ENCODE results near the gene SPAG16. TPM values are rescaled to one million over a fixed set of nuclear protein-coding genes. Genes with fewer than 3 reads are reported as not detected.
A peak's percentile ranks its signal among the peaks of the same experiment; 100 is the strongest.

The SPAG16 gene
- total RNA-seq, 6 experiments from 2014 or later: 15.4 to 20.0 (median 17.5) TPM

DNA sequence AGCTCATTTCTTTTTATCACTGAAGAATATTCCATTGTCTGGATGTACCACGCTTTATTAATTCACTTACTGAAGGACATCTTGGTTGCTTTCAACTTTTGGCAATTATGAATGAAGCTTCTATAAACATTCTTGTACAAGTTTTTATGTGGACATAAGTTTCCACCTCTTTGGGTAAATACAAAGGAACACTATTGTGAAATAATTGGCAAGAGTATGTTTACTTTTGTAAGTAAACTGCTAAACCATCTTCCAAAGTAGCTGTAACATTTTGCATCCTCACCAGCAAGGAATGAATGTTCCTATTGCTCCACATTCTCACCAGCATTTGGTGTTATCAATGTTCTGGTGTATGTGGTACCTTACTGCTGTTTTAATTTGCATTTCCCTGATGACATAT is 1110.8 kb downstream of the SPAG16 start:
- Mint-ChIP-seq H3K27ac (no peak overlapping the region), H3K4me1 (ENCODE audit: low read depth) (no peaks in the 10 kb centered on the region), H3K4me3 (no peak overlapping the region), H3K9me3 (no peaks in the 10 kb centered on the region), H3K36me3 (ENCODE audit: low read depth) (no peaks in the 10 kb centered on the region), H3K27me3 (ENCODE audit: insufficient read depth) (no peaks in the 10 kb centered on the region; the same call in 1 of the 2 replicates)
- no peak for DNase-seq
- TF ChIP-seq, protein P1, sequence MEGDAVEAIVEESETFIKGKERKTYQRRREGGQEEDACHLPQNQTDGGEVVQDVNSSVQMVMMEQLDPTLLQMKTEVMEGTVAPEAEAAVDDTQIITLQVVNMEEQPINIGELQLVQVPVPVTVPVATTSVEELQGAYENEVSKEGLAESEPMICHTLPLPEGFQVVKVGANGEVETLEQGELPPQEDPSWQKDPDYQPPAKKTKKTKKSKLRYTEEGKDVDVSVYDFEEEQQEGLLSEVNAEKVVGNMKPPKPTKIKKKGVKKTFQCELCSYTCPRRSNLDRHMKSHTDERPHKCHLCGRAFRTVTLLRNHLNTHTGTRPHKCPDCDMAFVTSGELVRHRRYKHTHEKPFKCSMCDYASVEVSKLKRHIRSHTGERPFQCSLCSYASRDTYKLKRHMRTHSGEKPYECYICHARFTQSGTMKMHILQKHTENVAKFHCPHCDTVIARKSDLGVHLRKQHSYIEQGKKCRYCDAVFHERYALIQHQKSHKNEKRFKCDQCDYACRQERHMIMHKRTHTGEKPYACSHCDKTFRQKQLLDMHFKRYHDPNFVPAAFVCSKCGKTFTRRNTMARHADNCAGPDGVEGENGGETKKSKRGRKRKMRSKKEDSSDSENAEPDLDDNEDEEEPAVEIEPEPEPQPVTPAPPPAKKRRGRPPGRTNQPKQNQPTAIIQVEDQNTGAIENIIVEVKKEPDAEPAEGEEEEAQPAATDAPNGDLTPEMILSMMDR (IDR thresholded peaks at IDR 0.05): no peak

GRCh38 chr2:214401580-214401979 is 1117.3 kb downstream of the SPAG16 start:
- Mint-ChIP-seq H3K27ac (no peak overlapping the region), H3K4me1 (ENCODE audit: low read depth) (no peaks in the 10 kb centered on the region), H3K9me3 (no peaks in the 10 kb centered on the region), H3K4me3 (no peak overlapping the region), H3K36me3 (ENCODE audit: low read depth) (no peaks in the 10 kb centered on the region), H3K27me3 (ENCODE audit: insufficient read depth) (no peaks in the 10 kb centered on the region)
- TF ChIP-seq, protein P1 (IDR thresholded peaks at IDR 0.05): no peak
- no peak for DNase-seq

- H3K4me1 Mint-ChIP-seq (ENCODE audit: low read depth): no peaks in the 10 kb centered on the region
- no peak overlapping the region for H3K27ac Mint-ChIP-seq
- H3K4me3 Mint-ChIP-seq: no peak overlapping the region
- H3K9me3 Mint-ChIP-seq: no peaks in the 10 kb centered on the region
- H3K27me3 Mint-ChIP-seq (ENCODE audit: insufficient read depth): no peaks in the 10 kb centered on the region
- no peak for DNase-seq
- no peaks in the 10 kb centered on the region for H3K36me3 Mint-ChIP-seq (ENCODE audit: low read depth)
- TF ChIP-seq, protein P1 (IDR thresholded peaks at IDR 0.05): 0 out of 2 replicates have a peak, but pooled peaks have one; percentile 8
Observed at GRCh38 chr2:214410128-214410775, 1126.0 kb downstream of the SPAG16 start.

- H3K36me3 Mint-ChIP-seq (ENCODE audit: low read depth): no peaks in the 10 kb centered on the region
- no peak within 1 kb of the TSS for H3K27ac Mint-ChIP-seq
- DNase-seq: peak; percentile 52
- no peaks in the 10 kb centered on the region for H3K9me3 Mint-ChIP-seq
- no peaks in the 10 kb centered on the region for H3K27me3 Mint-ChIP-seq (ENCODE audit: insufficient read depth)
- no peaks in the 10 kb centered on the region for H3K4me1 Mint-ChIP-seq (ENCODE audit: low read depth)
- TF ChIP-seq, protein P1 (IDR thresholded peaks at IDR 0.05): no peak
- no peak within 1 kb of the TSS for H3K4me3 Mint-ChIP-seq
Observed at GRCh38 chr2:214410918-214411554, 1126.8 kb downstream of the SPAG16 start, which contains the start of gene VWC2L. TSS of gene VWC2L (plus strand) at chr2:214411054. CDS start at chr2:214414194, 3,140 bp downstream.

DNA sequence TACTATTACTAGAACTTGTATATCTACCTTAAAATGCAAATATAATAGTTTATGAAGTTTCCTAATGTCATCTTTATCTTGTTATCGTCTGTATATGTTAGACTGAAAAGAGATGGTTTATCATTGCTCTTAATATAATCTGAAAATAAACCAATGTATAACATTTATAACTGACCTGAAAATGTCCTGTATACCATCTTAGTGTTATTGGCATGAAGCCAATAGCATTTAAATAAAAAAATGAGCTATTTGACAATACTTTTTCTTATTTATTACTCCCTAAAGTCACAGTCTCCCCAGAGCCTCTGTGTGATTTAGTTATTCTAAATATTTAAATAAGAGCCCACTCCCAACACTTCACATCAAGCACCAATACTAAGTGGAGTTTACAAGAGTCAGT is 1128.4 kb downstream of the SPAG16 start:
- Mint-ChIP-seq H3K4me1 (ENCODE audit: low read depth) (no peaks in the 10 kb centered on the region), H3K27me3 (ENCODE audit: insufficient read depth) (no peaks in the 10 kb centered on the region), H3K27ac (no peak overlapping the region), H3K36me3 (ENCODE audit: low read depth) (no peaks in the 10 kb centered on the region), H3K9me3 (no peaks in the 10 kb centered on the region), H3K4me3 (no peak overlapping the region)
- DNase-seq: no peak
- TF ChIP-seq, protein P1 (IDR thresholded peaks at IDR 0.05): no peak
